WTC11 (cell line): ENCODE measurements around the gene ASTN2. TPM values are rescaled to one million over a fixed set of nuclear protein-coding genes. Genes with fewer than 3 reads are reported as not detected.

ENCODE experiments used
- ATAC-seq: fragments of 200-7000 bp; cut with Tn5 transposase; 2 replicates; pipeline ENCODE4 v1.10.0; 2021; ENCODE audit warnings: mild to moderate bottlenecking, moderate library complexity
- CTCF ChIA-PET: fragments of 300-600 bp; sonication (Branson Sonifier 250); formaldehyde crosslinking; loops from one replicate; lab custom pipeline; 2021; ENCODE audit warnings: antibody characterized with exemption; lab: Charles Lee
- POLR2A ChIA-PET: fragments of 350-600 bp; sonication (Branson Sonifier 250); formaldehyde crosslinking; loops from one replicate; lab custom pipeline; 2021; ENCODE audit warnings: antibody characterized with exemption; lab: Charles Lee
- DNase-seq: peaks from one replicate; pipeline ENCODE4 v3.0.0; 2021; ENCODE audit warnings: low spot score
- H3K27ac Mint-ChIP-seq: 2 replicates; pipeline ENCODE4 v1.8.0; 2021; ENCODE audit warnings: mixed read lengths
- H3K27me3 Mint-ChIP-seq: 2 replicates; pipeline ENCODE4 v1.8.0; 2021; ENCODE audit warnings: low read depth, mild to moderate bottlenecking, moderate library complexity, mixed read lengths
- H3K36me3 Mint-ChIP-seq: 2 replicates; pipeline ENCODE4 v1.8.0; 2021; ENCODE audit warnings: mixed read lengths
- H3K4me1 Mint-ChIP-seq: 2 replicates; pipeline ENCODE4 v1.8.0; 2022; ENCODE audit warnings: mixed read lengths
- H3K4me3 Mint-ChIP-seq: 2 replicates; pipeline ENCODE4 v1.8.0; 2021; ENCODE audit warnings: mild to moderate bottlenecking, moderate library complexity, mixed read lengths
- H3K9me3 Mint-ChIP-seq: 2 replicates; pipeline ENCODE4 v1.8.0; 2021; ENCODE audit warnings: mixed read lengths
- ATF1 ChIP-seq: sonication (generic); formaldehyde crosslinking; IDR thresholded peaks from 2 replicates; pipeline ENCODE4 v1.8.1; 2023; ENCODE audit warnings: mild to moderate bottlenecking, moderate library complexity, missing genetic modification reagents
- CREM ChIP-seq: sonication (generic); formaldehyde crosslinking; IDR thresholded peaks from 2 replicates; pipeline ENCODE4 v1.8.1; 2022; ENCODE audit warnings: mild to moderate bottlenecking, missing genetic modification reagents, moderate library complexity
- EMX1 ChIP-seq: fragments of 250-450 bp; sonication (Bioruptor Pico); IDR thresholded peaks from 2 replicates; pipeline ENCODE4 v1.8.0; 2021; ENCODE audit warnings: mild to moderate bottlenecking
- ESRRA ChIP-seq: sonication (generic); formaldehyde crosslinking; IDR thresholded peaks from 2 replicates; pipeline ENCODE4 v1.8.1; 2022; ENCODE audit warnings: mild to moderate bottlenecking, missing genetic modification reagents, borderline replicate concordance
- FOXJ3 ChIP-seq: sonication (generic); formaldehyde crosslinking; IDR thresholded peaks from 2 replicates; pipeline ENCODE4 v1.9.0; 2021; ENCODE audit warnings: missing genetic modification reagents, mild to moderate bottlenecking, borderline replicate concordance
- GRHL2 ChIP-seq: fragments of 250-450 bp; sonication (Bioruptor Pico); IDR thresholded peaks from 2 replicates; pipeline ENCODE4 v1.8.0; 2022; ENCODE audit warnings: mild to moderate bottlenecking, moderate library complexity; ENCODE audit not compliant: insufficient replicate concordance, severe bottlenecking
- GTF2I ChIP-seq: fragments of 250-450 bp; sonication (Bioruptor Pico); conservative IDR thresholded peaks from 2 replicates; pipeline ENCODE4 v1.4.0; 2021; ENCODE audit warnings: mild to moderate bottlenecking
- NFE2L1 ChIP-seq: sonication (generic); formaldehyde crosslinking; IDR thresholded peaks from 2 replicates; pipeline ENCODE4 v1.8.1; 2023; ENCODE audit warnings: missing genetic modification reagents
- NR1H2 ChIP-seq: sonication (generic); formaldehyde crosslinking; IDR thresholded peaks from 2 replicates; pipeline ENCODE4 v1.9.0; 2021; ENCODE audit warnings: mild to moderate bottlenecking, moderate library complexity, missing genetic modification reagents
- RELA ChIP-seq: sonication (generic); formaldehyde crosslinking; IDR thresholded peaks from 2 replicates; pipeline ENCODE4 v1.8.1; 2022; ENCODE audit warnings: missing genetic modification reagents, mild to moderate bottlenecking, borderline replicate concordance
- RORB ChIP-seq: fragments of 250-450 bp; sonication (Bioruptor Pico); IDR thresholded peaks from 2 replicates; pipeline ENCODE4 v1.9.0; 2021; ENCODE audit warnings: mild to moderate bottlenecking
- SOX15 ChIP-seq: fragments of 250-450 bp; sonication (Bioruptor Pico); IDR thresholded peaks from 2 replicates; pipeline ENCODE4 v1.9.0; 2021; ENCODE audit warnings: mild to moderate bottlenecking
- total RNA-seq: library from RNA; stranded (reverse); gene quantifications from 3 replicates; pipeline ENCODE4 v1.2.3, GENCODE V29; 2021
- TF ChIP-seq, protein P1 (sequence below): fragments of 250-450 bp; sonication (Bioruptor Pico); IDR thresholded peaks from 2 replicates; pipeline ENCODE4 v1.9.0; 2021; ENCODE audit warnings: mild to moderate bottlenecking
- TF ChIP-seq, protein P2 (sequence below): fragments of 200-600 bp; IDR thresholded peaks from 2 replicates; pipeline ENCODE4 v1.8.0; 2022; ENCODE audit warnings: antibody characterized with exemption
- TF ChIP-seq, protein P3 (sequence below): sonication (generic); formaldehyde crosslinking; IDR thresholded peaks from 2 replicates; pipeline ENCODE4 v1.8.1; 2022; ENCODE audit warnings: mild to moderate bottlenecking, moderate library complexity, missing genetic modification reagents
- TF ChIP-seq, protein P4 (sequence below): sonication (generic); formaldehyde crosslinking; IDR thresholded peaks from 2 replicates; pipeline ENCODE4 v1.8.0; 2022; ENCODE audit warnings: mild to moderate bottlenecking, missing genetic modification reagents
- TF ChIP-seq, protein P5 (sequence below): sonication (generic); formaldehyde crosslinking; IDR thresholded peaks from 2 replicates; pipeline ENCODE4 v1.8.0; 2023; ENCODE audit warnings: mild to moderate bottlenecking, missing genetic modification reagents
- TF ChIP-seq, protein P6 (sequence below): sonication (generic); formaldehyde crosslinking; IDR thresholded peaks from 2 replicates; pipeline ENCODE4 v1.8.1; 2022; ENCODE audit warnings: low read depth, missing genetic modification reagents, borderline replicate concordance

Gene ASTN2
- total RNA-seq, 1 experiment from 2014 or later = 16.2 TPM

DNA sequence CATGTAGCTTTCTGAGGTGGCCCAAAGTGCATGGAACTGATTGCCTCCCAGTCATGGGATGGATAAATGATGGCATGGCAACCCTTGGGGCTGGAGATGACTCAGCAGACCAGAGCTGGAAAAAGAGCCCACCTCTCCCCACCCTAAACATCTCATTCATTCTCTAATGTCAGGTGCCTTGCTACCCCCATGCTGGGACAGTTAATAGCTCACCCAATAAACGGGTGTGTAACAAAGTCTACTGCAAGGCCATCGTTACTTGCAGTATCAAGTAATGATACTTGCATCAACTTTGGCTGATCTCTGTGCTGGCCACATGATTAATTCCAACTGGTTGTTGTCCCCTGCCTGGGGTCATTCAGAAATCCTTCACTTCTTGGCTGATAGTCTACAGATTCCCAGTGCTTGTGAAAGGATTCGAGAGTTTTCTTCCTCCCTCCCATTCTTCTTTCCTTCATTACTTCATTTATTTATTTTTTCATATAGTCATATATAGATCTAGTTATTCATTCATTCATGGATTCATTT is 850.5 kb downstream of the ASTN2 start:
- H3K36me3 Mint-ChIP-seq = no peaks in the 10 kb centered on the region
- TF ChIP-seq SOX15 (CRISPR knock-in tag) = no peak
- H3K4me3 Mint-ChIP-seq = no peak overlapping the region
- H3K27ac Mint-ChIP-seq = no peak overlapping the region
- no peak for ATAC-seq
- H3K27me3 Mint-ChIP-seq = no peaks in the 10 kb centered on the region
- peaks cover 25% of the 10 kb centered on the region for H3K4me1 Mint-ChIP-seq
- H3K9me3 Mint-ChIP-seq = no peaks in the 10 kb centered on the region
- no peak for DNase-seq
- POLR2A ChIA-PET = no interaction called here
- CTCF ChIA-PET = no interaction called here

DNA sequence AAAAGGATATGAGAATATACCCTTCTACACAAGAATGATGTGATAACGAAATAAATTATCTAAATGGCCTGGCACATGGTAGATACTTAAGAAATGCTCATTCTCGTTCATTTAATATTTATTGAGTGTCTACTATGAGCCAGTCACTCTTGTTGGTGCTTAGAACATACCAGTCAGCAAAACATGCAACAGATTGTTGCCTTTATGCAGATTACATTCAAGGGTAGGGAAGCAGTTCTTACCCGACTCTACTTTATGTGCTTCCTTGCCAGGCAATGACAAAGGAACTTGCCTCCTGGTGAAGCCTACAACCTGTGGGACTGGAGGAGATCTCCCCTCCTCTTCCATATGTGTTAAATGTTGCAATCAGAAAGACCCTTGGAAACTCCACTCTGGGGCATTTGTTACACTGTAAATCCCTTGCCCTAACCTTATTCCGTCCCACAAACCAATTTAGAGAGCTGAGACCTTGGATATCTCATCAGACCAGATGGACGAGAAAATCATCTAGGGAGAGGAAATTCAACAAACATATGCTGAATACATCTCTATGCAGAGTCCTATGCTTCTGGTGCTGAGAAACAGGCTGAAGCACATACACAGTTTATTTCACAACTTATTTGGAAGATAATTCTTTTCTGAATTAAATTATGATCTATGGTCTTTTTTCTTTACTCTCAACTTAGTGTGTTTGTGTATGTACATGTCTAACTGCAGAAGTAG is 855.9 kb downstream of the ASTN2 start:
- CTCF ChIA-PET = interaction anchor here (1.2 kb wide), 1 partner anchor 13 kb away, joined by 3 read pairs; no protein-coding TSS in a partner anchor
- Mint-ChIP-seq H3K27me3 (no peaks in the 10 kb centered on the region), H3K4me3 (no peak overlapping the region), H3K9me3 (no peaks in the 10 kb centered on the region), H3K36me3 (no peaks in the 10 kb centered on the region), H3K27ac (no peak overlapping the region), H3K4me1 (peaks cover 14% of the 10 kb centered on the region)
- DNase-seq (no peak), ATAC-seq (no peak)
- TF ChIP-seq RORB (CRISPR knock-in tag) = no peak
- TF ChIP-seq GRHL2 (CRISPR knock-in tag) = no peak
- no peak for TF ChIP-seq ATF1 (CRISPR knock-in tag)
- TF ChIP-seq NFE2L1 (CRISPR knock-in tag) = no peak
- TF ChIP-seq CREM (CRISPR knock-in tag) = no peak
- TF ChIP-seq ESRRA = no peak
- TF ChIP-seq, protein P1, sequence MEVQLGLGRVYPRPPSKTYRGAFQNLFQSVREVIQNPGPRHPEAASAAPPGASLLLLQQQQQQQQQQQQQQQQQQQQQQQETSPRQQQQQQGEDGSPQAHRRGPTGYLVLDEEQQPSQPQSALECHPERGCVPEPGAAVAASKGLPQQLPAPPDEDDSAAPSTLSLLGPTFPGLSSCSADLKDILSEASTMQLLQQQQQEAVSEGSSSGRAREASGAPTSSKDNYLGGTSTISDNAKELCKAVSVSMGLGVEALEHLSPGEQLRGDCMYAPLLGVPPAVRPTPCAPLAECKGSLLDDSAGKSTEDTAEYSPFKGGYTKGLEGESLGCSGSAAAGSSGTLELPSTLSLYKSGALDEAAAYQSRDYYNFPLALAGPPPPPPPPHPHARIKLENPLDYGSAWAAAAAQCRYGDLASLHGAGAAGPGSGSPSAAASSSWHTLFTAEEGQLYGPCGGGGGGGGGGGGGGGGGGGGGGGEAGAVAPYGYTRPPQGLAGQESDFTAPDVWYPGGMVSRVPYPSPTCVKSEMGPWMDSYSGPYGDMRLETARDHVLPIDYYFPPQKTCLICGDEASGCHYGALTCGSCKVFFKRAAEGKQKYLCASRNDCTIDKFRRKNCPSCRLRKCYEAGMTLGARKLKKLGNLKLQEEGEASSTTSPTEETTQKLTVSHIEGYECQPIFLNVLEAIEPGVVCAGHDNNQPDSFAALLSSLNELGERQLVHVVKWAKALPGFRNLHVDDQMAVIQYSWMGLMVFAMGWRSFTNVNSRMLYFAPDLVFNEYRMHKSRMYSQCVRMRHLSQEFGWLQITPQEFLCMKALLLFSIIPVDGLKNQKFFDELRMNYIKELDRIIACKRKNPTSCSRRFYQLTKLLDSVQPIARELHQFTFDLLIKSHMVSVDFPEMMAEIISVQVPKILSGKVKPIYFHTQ (CRISPR knock-in tag) = no peak
- no peak for TF ChIP-seq RELA (CRISPR knock-in tag)
- TF ChIP-seq FOXJ3 (CRISPR knock-in tag) = no peak
- no peak for TF ChIP-seq EMX1 (CRISPR knock-in tag)
- TF ChIP-seq, protein P2, sequence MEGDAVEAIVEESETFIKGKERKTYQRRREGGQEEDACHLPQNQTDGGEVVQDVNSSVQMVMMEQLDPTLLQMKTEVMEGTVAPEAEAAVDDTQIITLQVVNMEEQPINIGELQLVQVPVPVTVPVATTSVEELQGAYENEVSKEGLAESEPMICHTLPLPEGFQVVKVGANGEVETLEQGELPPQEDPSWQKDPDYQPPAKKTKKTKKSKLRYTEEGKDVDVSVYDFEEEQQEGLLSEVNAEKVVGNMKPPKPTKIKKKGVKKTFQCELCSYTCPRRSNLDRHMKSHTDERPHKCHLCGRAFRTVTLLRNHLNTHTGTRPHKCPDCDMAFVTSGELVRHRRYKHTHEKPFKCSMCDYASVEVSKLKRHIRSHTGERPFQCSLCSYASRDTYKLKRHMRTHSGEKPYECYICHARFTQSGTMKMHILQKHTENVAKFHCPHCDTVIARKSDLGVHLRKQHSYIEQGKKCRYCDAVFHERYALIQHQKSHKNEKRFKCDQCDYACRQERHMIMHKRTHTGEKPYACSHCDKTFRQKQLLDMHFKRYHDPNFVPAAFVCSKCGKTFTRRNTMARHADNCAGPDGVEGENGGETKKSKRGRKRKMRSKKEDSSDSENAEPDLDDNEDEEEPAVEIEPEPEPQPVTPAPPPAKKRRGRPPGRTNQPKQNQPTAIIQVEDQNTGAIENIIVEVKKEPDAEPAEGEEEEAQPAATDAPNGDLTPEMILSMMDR = no peak
- TF ChIP-seq, protein P3, sequence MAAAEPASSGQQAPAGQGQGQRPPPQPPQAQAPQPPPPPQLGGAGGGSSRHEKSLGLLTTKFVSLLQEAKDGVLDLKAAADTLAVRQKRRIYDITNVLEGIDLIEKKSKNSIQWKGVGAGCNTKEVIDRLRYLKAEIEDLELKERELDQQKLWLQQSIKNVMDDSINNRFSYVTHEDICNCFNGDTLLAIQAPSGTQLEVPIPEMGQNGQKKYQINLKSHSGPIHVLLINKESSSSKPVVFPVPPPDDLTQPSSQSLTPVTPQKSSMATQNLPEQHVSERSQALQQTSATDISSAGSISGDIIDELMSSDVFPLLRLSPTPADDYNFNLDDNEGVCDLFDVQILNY (CRISPR knock-in tag) = no peak
- no peak for TF ChIP-seq NR1H2 (CRISPR knock-in tag)
- TF ChIP-seq, protein P4, sequence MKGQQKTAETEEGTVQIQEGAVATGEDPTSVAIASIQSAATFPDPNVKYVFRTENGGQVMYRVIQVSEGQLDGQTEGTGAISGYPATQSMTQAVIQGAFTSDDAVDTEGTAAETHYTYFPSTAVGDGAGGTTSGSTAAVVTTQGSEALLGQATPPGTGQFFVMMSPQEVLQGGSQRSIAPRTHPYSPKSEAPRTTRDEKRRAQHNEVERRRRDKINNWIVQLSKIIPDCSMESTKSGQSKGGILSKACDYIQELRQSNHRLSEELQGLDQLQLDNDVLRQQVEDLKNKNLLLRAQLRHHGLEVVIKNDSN (CRISPR knock-in tag) = no peak
- TF ChIP-seq, protein P5, sequence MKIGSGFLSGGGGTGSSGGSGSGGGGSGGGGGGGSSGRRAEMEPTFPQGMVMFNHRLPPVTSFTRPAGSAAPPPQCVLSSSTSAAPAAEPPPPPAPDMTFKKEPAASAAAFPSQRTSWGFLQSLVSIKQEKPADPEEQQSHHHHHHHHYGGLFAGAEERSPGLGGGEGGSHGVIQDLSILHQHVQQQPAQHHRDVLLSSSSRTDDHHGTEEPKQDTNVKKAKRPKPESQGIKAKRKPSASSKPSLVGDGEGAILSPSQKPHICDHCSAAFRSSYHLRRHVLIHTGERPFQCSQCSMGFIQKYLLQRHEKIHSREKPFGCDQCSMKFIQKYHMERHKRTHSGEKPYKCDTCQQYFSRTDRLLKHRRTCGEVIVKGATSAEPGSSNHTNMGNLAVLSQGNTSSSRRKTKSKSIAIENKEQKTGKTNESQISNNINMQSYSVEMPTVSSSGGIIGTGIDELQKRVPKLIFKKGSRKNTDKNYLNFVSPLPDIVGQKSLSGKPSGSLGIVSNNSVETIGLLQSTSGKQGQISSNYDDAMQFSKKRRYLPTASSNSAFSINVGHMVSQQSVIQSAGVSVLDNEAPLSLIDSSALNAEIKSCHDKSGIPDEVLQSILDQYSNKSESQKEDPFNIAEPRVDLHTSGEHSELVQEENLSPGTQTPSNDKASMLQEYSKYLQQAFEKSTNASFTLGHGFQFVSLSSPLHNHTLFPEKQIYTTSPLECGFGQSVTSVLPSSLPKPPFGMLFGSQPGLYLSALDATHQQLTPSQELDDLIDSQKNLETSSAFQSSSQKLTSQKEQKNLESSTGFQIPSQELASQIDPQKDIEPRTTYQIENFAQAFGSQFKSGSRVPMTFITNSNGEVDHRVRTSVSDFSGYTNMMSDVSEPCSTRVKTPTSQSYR (CRISPR knock-in tag) = no peak
- TF ChIP-seq GTF2I (CRISPR knock-in tag) = no peak
- TF ChIP-seq, protein P6, sequence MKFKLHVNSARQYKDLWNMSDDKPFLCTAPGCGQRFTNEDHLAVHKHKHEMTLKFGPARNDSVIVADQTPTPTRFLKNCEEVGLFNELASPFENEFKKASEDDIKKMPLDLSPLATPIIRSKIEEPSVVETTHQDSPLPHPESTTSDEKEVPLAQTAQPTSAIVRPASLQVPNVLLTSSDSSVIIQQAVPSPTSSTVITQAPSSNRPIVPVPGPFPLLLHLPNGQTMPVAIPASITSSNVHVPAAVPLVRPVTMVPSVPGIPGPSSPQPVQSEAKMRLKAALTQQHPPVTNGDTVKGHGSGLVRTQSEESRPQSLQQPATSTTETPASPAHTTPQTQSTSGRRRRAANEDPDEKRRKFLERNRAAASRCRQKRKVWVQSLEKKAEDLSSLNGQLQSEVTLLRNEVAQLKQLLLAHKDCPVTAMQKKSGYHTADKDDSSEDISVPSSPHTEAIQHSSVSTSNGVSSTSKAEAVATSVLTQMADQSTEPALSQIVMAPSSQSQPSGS (CRISPR knock-in tag) = no peak
- POLR2A ChIA-PET = no interaction called here
